GM12801 (cell line): ENCODE data around the gene ST6GAL2.

Source experiments
- TF ChIP-seq, protein P1 (sequence below): IDR thresholded peaks from one replicate; pipeline ENCODE4 v1.5.1; 2011; ENCODE audit warnings: control low read depth; ENCODE audit not compliant: insufficient read length; ENCODE audit errors: extremely low read depth

Gene ST6GAL2

DNA sequence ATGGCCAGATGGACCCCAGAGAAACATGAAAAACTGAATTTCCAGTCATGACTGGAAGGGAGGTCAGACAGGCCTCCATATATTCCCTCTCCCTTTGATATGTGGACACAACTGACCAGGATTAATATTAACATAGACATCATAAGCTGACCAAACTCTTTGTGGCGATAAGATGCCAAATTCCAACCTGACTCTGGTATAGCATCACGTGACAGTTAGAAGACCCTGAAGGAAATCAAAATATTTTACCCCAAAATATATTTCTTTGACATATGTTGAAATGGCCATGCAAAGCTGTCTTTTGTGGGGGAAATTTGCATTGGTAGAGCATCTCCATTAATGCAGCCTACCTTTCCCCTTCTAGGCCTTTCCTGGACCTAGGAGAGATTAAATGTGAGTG is 36.7 kb downstream of the ST6GAL2 start:
- TF ChIP-seq, protein P1, sequence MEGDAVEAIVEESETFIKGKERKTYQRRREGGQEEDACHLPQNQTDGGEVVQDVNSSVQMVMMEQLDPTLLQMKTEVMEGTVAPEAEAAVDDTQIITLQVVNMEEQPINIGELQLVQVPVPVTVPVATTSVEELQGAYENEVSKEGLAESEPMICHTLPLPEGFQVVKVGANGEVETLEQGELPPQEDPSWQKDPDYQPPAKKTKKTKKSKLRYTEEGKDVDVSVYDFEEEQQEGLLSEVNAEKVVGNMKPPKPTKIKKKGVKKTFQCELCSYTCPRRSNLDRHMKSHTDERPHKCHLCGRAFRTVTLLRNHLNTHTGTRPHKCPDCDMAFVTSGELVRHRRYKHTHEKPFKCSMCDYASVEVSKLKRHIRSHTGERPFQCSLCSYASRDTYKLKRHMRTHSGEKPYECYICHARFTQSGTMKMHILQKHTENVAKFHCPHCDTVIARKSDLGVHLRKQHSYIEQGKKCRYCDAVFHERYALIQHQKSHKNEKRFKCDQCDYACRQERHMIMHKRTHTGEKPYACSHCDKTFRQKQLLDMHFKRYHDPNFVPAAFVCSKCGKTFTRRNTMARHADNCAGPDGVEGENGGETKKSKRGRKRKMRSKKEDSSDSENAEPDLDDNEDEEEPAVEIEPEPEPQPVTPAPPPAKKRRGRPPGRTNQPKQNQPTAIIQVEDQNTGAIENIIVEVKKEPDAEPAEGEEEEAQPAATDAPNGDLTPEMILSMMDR = no peak

DNA sequence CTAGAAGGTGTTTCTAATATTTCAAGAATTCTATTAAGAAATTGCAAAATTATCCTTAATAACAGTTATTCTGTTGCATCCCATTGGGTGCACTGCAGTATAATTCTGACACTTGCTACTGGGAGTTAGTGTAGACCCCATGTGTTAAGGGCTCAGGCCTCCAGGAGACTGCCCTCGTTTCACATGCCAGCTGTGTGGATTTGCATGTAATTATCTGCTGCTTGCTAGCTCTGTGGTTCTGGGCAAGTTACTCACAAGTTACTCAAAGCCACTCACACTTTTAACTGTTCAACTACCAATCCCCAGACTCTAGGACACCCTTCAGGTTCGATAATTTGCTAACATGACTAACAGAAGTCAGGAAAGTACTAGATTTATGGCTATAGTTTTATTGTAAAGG is 38.6 kb downstream of the ST6GAL2 start:
- TF ChIP-seq, protein P1 = no peak

DNA sequence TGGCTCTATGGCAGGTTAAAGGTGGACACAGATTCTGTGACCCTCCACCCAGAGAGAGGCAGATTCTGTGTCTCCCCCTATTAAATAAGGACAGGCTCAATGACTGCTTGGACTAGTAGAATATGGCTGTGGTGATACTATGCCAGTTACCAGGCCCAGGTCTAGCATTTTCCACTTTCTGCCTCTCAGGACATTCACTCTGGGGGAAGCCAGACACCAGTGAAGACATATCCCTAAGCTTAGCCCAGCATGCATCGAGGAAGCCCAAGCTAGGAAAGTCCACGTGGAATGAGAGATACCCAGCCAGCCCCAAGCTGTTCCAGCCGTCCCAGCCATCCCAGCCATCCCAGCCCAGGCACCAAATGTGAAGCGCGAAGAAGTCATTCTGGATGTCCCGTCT is 40.3 kb downstream of the ST6GAL2 start:
- TF ChIP-seq, protein P1 = no peak

DNA sequence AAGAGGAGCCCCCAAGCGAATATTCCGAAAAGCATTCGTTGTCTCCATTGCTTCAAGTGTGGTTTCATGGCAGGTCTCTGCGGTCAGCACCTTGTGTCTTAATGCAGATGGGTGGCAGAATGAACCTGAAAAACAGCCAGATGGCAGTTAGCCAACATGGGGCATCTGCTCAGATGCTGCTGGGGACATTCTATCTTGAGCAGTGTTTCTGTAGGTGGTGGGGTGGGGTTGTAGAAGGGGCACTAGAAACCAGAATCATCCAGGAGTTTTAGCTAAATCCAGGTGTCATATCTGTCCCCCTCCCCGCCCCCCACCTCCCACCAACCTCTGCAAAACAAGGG is 42.1 kb downstream of the ST6GAL2 start:
- TF ChIP-seq, protein P1 = no peak

DNA sequence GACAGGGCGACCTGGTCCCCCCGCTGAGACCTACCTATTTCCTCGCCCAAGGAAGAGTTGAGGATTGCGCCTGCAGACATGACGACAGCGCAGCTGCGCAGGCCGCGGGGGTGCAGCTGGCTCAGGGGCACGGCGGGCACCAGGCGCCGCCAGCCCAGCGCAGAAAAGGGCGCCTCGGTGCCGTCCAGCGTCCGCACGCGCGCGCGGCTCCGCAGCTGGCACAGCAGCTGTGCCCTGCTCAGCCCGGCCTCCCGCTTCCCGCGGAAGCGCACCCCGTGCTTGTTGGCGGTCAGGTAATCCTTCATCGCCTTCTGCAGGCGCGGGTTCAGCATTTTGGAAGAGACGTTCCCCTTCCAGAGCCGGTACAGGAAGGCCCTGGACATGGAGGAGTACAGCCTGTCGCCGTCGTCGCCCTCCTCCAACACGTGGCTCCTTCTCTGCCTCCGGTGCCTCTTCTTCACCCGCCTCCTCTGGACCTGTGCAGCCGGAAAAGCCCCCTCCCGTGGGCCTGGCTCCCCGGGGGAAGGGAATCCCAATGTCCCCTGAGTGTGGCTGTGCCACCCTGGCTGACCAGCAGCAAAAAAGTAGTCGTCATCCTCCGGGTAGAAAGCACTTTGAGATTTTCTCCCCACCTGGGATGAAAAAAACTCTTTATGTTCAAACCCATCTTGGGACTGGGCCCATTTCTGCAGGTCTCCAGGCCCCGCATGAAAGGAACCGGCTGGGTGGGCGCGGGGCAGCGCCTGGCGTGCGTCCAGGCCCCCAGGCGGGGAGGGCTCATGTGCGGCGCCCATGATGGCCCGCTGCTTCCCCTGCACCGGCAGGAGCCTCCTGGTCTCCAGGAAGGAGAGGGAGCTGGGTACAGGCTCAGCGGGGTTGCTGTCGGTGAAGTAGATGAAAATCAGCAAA is 42.7 kb downstream of the ST6GAL2 start:
- TF ChIP-seq, protein P1 = no peak

DNA sequence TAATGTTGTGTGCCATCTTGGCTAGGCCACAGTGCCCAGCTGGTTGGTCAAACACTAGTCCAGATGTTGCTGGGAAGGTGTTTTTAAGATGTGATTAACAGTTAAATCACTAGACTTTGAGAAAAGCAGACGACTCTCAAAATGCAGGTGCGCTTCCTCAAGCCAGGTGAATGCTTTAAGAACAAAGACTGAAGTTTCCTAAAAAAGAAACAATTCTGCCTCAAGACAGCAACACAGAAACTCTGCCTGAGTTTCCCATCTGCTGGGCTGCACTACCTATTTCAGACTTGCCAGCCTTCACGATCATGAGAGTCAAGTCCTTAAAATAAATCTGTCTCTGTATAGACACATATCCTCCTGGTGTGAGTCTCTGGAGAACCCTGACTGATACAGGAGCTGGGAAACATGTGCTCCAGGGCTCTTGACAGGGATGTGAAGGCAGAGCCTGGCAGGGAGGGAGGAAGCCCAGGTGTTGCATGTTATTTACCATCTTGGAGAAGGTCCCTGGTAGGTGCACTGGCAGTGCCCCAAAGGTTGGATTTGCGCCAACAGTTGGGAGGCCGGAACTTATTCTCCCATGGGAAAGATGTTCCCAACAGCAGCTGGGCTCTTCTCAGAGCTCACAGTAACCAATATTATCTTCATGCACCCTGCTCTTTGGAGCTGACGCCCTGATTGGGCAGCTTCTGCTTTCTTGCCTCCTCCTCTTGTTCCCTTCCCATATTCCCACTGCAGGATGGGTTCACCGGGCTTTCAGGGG is 43.9 kb downstream of the ST6GAL2 start:
- TF ChIP-seq, protein P1 = no peak

DNA sequence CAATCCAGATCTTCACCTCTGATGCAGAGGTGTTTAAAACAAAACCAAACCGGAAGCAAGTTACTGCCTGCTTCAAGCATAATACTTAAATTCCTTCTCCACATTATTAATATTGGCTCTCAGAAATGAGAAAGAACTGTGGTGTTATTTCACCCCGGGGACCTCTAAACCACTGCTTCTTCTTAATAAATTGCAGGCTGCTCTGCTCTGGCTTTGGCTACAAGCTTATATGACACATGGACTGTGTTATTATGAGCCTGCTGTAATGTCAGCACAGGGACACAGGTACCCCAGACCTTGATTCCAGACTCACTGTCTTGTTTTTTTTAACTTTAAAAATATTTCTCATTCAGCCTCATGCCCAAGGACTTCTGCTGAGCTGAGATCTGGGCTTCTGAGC is 45.1 kb downstream of the ST6GAL2 start:
- TF ChIP-seq, protein P1 = no peak
